Gastroesophageal sphincter (tissue), 4 donors: ENCODE data around the gene NDUFB5. TPM values are rescaled to one million over a fixed set of nuclear protein-coding genes. Genes with fewer than 3 reads are reported as not detected.

Experiments used
- ATAC-seq: fragments of 150-250 bp; one replicate; pipeline ENCODE4 v1.9.1; 2016; ENCODE audit warnings: mild to moderate bottlenecking, moderate library complexity
- H3K27ac ChIP-seq, 4 donors: fragments of 200-600 bp; sonication (generic) in 3 of 4; 1 replicate in 3 of 4; 2 replicates in 1 of 4; pipeline ENCODE4 v1.5.1; 2016 to 2019
- H3K27me3 ChIP-seq: fragments of 200-600 bp; sonication (generic); one replicate; pipeline ENCODE4 v1.5.1; 2019
- H3K36me3 ChIP-seq, 2 donors: fragments of 200-600 bp; sonication (generic); one replicate each; pipeline ENCODE4 v1.5.1; 2019; ENCODE audit warnings: control low read depth in 1 of 2
- H3K4me1 ChIP-seq, 3 donors: fragments of 200-600 bp; sonication (generic); 1 replicate in 2 of 3; 2 replicates in 1 of 3; pipeline ENCODE4 v1.5.1; 2016 to 2019; ENCODE audit warnings: control low read depth in 2 of 3
- H3K4me3 ChIP-seq, 2 donors: fragments of 200-600 bp; sonication (generic); one replicate each; pipeline ENCODE4 v1.5.1; 2019; ENCODE audit warnings: mild to moderate bottlenecking in 1 of 2, moderate library complexity in 1 of 2
- H3K9me3 ChIP-seq, 3 donors: fragments of 200-600 bp; sonication (generic); one replicate each; pipeline ENCODE4 v1.5.1; 2017 to 2019; ENCODE audit warnings: control low read depth in 2 of 3
- CTCF ChIP-seq, 4 experiments: fragments of 200-600 bp in 2 of 4; fragments of 450-650 bp in 2 of 4; sonication (generic) in 1 of 4; IDR thresholded peaks; one replicate each; pipeline ENCODE4 v1.5.1; 2017 to 2019; ENCODE audit warnings: antibody characterized with exemption in 4 of 4, mild to moderate bottlenecking in 2 of 4, moderate library complexity in 2 of 4
- EP300 ChIP-seq: sonication (generic); formaldehyde crosslinking; IDR thresholded peaks from one replicate; pipeline ENCODE4 v1.6.1; 2017; ENCODE audit warnings: antibody characterized with exemption, mild to moderate bottlenecking
- POLR2A ChIP-seq, 2 donors: fragments of 450-650 bp; IDR thresholded peaks; one replicate each; pipeline ENCODE4 v1.6.1; 2017; ENCODE audit warnings: antibody characterized with exemption in 2 of 2, mild to moderate bottlenecking in 2 of 2, moderate library complexity in 1 of 2
- POLR2AphosphoS5 ChIP-seq: sonication (generic); formaldehyde crosslinking; IDR thresholded peaks from one replicate; pipeline ENCODE4 v1.6.1; 2017; ENCODE audit warnings: antibody characterized with exemption
- WGBS, 2 donors: methylation state at CpG; one replicate each; pipeline ENCODE4 v1.1.5; 2018; ENCODE audit warnings: low coverage in 1 of 2; 5-methylcytosine and 5-hydroxymethylcytosine counted together
- total RNA-seq, 4 donors: library from RNA; depleted of rRNA; stranded (reverse); fragments of >200 nt; gene quantifications; one replicate each; pipeline ENCODE4 v1.1.0, GENCODE V29; 2016

The NDUFB5 gene
- total RNA-seq, 4 donors from 2014 or later: 73.6 to 137 (median 100) TPM

- H3K4me1 ChIP-seq: peaks cover 0 to 23% (median 9%) of the 10 kb centered on the region in 3 donors
- H3K27ac ChIP-seq: no peak overlapping the region
- ATAC-seq: no peak
- H3K9me3 ChIP-seq: no peaks in the 10 kb centered on the region
- WGBS, 2 donors: 95 to 96% methylated on average over 4 of the region's 4 CpGs
- no peaks in the 10 kb centered on the region for H3K27me3 ChIP-seq
- H3K36me3 ChIP-seq: peaks cover 0 to 80% of the 10 kb centered on the region in 2 donors
- no peak overlapping the region for H3K4me3 ChIP-seq
- TF ChIP-seq POLR2AphosphoS5 (no peak), CTCF (IDR thresholded peaks at IDR 0.05) (no peak), POLR2A (IDR thresholded peaks at IDR 0.05) (no peak), EP300 (no peak)
Observed at GRCh38 chr3:179599531-179599930, 5.1 kb upstream of the NDUFB5 start.

GRCh38 chr3:179603321-179603720, 1.3 kb upstream of the NDUFB5 start:
- WGBS, 2 donors: 78% methylated on average over 4 of the region's 4 CpGs; no CpG with 5 or more reads in 1 of the 2 donors
- H3K9me3 ChIP-seq: no peaks in the 10 kb centered on the region
- no peak overlapping the region for H3K27ac ChIP-seq
- H3K4me3 ChIP-seq: peak overlapping the region in 1 of 2 donors; percentile 84
- H3K4me1 ChIP-seq: peaks cover 0 to 55% (median 18%) of the 10 kb centered on the region in 3 donors
- ATAC-seq: no peak
- no peak for TF ChIP-seq POLR2A (IDR thresholded peaks at IDR 0.05)
- TF ChIP-seq CTCF (IDR thresholded peaks at IDR 0.05): no peak
- no peak for TF ChIP-seq EP300
- no peak for TF ChIP-seq POLR2AphosphoS5
- H3K36me3 ChIP-seq: peaks cover 0 to 55% of the 10 kb centered on the region in 2 donors
- no peaks in the 10 kb centered on the region for H3K27me3 ChIP-seq

- 0 to 3% methylated on average over 3 of the region's 3 CpGs for WGBS, 2 donors
- no peaks in the 10 kb centered on the region for H3K9me3 ChIP-seq
- H3K36me3 ChIP-seq: peaks cover 0 to 52% of the 10 kb centered on the region in 2 donors
- TF ChIP-seq CTCF (IDR thresholded peaks at IDR 0.05): no peak
- no peak for TF ChIP-seq EP300
- TF ChIP-seq POLR2A (IDR thresholded peaks at IDR 0.05): no peak
- TF ChIP-seq POLR2AphosphoS5: no peak
- H3K4me3 ChIP-seq: peak overlapping the region; percentile 84 to 99
- H3K27ac ChIP-seq: peak overlapping the region; percentile 93 to 99 (median 94)
- H3K4me1 ChIP-seq: peaks cover 0 to 60% (median 18%) of the 10 kb centered on the region in 3 donors
- no peaks in the 10 kb centered on the region for H3K27me3 ChIP-seq
- no peak for ATAC-seq
Observed at GRCh38 chr3:179603831-179604230, 763 bp upstream of the NDUFB5 start.

GRCh38 chr3:179606534-179607085, 2.0 kb downstream of the NDUFB5 start:
- TF ChIP-seq POLR2A (IDR thresholded peaks at IDR 0.05): no peak
- TF ChIP-seq EP300: no peak
- TF ChIP-seq POLR2AphosphoS5: no peak
- no peak for TF ChIP-seq CTCF (IDR thresholded peaks at IDR 0.05)
- peaks cover 0 to 78% (median 18%) of the 10 kb centered on the region in 3 donors for H3K4me1 ChIP-seq
- no peak overlapping the region for H3K27ac ChIP-seq
- no peak overlapping the region for H3K4me3 ChIP-seq
- ATAC-seq: no peak
- WGBS, 2 donors: 92% methylated on average over 4 of the region's 4 CpGs; no CpG with 5 or more reads in 1 of the 2 donors
- peaks cover 0 to 36% of the 10 kb centered on the region in 2 donors for H3K36me3 ChIP-seq
- no peaks in the 10 kb centered on the region for H3K9me3 ChIP-seq
- no peaks in the 10 kb centered on the region for H3K27me3 ChIP-seq
